Activated naive CD8-positive, alpha-beta T cell treated with anti-CD3 and anti-CD28 coated beads, Interleukin-2, amount 50 U/mL, for 24 hours (primary cell): ENCODE data around the gene PTPRK.
"Not testable (repeated sequence)": the region's sequence is repeated elsewhere in the genome, so short reads cannot be mapped to it uniquely, and the experiment has no call there.

Experiments used
- ATAC-seq: fragments of 150-1000 bp; cut with Tn5 transposase; one replicate; pipeline ENCODE4 v1.10.0; 2021
- DNase-seq: peaks from one replicate; pipeline ENCODE4 v3.0.0; 2021
- H3K27ac Mint-ChIP-seq: one replicate; pipeline ENCODE4 v1.8.0; 2021; ENCODE audit warnings: mild to moderate bottlenecking, mixed read lengths
- H3K27me3 Mint-ChIP-seq: one replicate; pipeline ENCODE4 v1.8.0; 2021; ENCODE audit warnings: mixed read lengths
- H3K36me3 Mint-ChIP-seq: one replicate; pipeline ENCODE4 v1.8.0; 2021; ENCODE audit warnings: low read depth, mixed read lengths
- H3K4me1 Mint-ChIP-seq: one replicate; pipeline ENCODE4 v1.8.0; 2021; ENCODE audit warnings: mixed read lengths
- H3K4me3 Mint-ChIP-seq: one replicate; pipeline ENCODE4 v1.8.0; 2021; ENCODE audit warnings: mild to moderate bottlenecking, moderate library complexity, mixed read lengths
- H3K9me3 Mint-ChIP-seq: one replicate; pipeline ENCODE4 v1.8.0; 2021; ENCODE audit warnings: mixed read lengths

PTPRK gene

GRCh38 chr6:127980996-127981395, 539.4 kb downstream of the PTPRK start:
- Mint-ChIP-seq H3K27ac (peak overlapping the region; percentile 32), H3K9me3 (peaks cover 3% of the 10 kb centered on the region), H3K4me1 (peaks cover 58% of the 10 kb centered on the region), H3K4me3 (peak overlapping the region; percentile 59), H3K27me3 (no peaks in the 10 kb centered on the region), H3K36me3 (peaks cover 36% of the 10 kb centered on the region)
- no peak for DNase-seq
- ATAC-seq: no peak

GRCh38 chr6:127978185-127978584, 542.2 kb downstream of the PTPRK start:
- Mint-ChIP-seq H3K27ac (peak overlapping the region; percentile 86), H3K36me3 (peaks cover 42% of the 10 kb centered on the region), H3K4me1 (peaks cover 58% of the 10 kb centered on the region), H3K4me3 (peak overlapping the region; percentile 85)
- peak; percentile 77 for ATAC-seq
- H3K27me3 Mint-ChIP-seq, H3K9me3 Mint-ChIP-seq: not testable (repeated sequence)
- DNase-seq: peak; percentile 36

- Mint-ChIP-seq H3K4me3 (no peak overlapping the region), H3K9me3 (peaks cover 3% of the 10 kb centered on the region), H3K27ac (peak overlapping the region; percentile 32), H3K4me1 (peaks cover 63% of the 10 kb centered on the region), H3K36me3 (peaks cover 40% of the 10 kb centered on the region), H3K27me3 (no peaks in the 10 kb centered on the region)
- no peak for ATAC-seq
- DNase-seq: no peak
These were observed 543.6 kb downstream of the PTPRK start for GRCh38 chr6:127976796-127977195.

DNA sequence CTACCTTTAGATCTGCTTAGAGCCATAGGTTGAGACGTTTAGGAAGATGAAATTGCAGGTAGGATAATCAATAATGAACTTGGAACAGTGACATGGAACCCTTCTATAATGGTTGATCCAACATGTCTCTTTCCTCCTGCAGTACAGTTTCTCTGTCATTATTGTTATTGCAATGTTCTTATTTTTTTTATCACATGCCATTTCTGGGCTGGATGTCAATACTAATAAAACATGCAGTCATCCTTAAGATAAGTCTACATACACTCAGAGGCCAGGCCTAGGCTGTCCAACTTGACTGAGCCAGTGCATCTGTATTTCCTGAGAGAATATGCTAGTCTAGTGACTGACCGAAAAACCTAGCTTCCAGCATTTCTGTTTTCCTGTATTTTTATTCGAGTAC, 544.3 kb downstream of the PTPRK start:
- Mint-ChIP-seq H3K27ac (no peak overlapping the region), H3K4me1 (peaks cover 65% of the 10 kb centered on the region), H3K9me3 (peaks cover 3% of the 10 kb centered on the region), H3K4me3 (no peak overlapping the region), H3K36me3 (peaks cover 36% of the 10 kb centered on the region), H3K27me3 (no peaks in the 10 kb centered on the region)
- DNase-seq (no peak), ATAC-seq (no peak)

GRCh38 chr6:127972815-127973214, 547.6 kb downstream of the PTPRK start:
- Mint-ChIP-seq H3K4me3 (peak overlapping the region; percentile 86), H3K9me3 (no peaks in the 10 kb centered on the region), H3K27me3 (no peaks in the 10 kb centered on the region), H3K4me1 (peaks cover 82% of the 10 kb centered on the region), H3K36me3 (peaks cover 35% of the 10 kb centered on the region), H3K27ac (peak overlapping the region; percentile 98)
- DNase-seq (peak; percentile 45), ATAC-seq (peak; percentile 65)

DNA sequence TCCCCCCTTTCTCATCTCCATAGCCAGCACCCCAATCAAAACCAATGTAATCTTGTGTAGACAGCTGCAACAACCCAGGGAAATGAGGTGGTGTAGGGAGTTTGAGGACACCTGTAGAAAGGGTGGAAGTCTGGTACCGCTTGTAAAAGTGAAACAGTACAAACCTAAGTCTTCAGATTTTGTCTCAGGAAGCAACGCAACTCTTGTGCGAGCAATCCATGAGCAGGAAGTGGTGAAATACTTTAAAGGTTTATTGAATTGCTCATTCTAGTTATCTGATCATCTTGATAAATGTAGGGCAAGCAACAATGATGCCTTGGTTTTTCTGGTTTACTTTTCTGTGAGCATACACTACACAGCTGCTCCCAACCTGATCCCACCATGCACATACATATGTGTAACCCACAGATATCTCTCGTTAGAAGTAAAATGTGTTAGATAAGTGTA, 548.4 kb downstream of the PTPRK start:
- Mint-ChIP-seq H3K9me3 (no peaks in the 10 kb centered on the region), H3K36me3 (peaks cover 36% of the 10 kb centered on the region), H3K4me1 (peaks cover 82% of the 10 kb centered on the region), H3K4me3 (peak overlapping the region; percentile 86), H3K27me3 (no peaks in the 10 kb centered on the region), H3K27ac (peak overlapping the region; percentile 98)
- ATAC-seq: peak; percentile 89
- no peak for DNase-seq

- no peak for ATAC-seq
- H3K4me1 Mint-ChIP-seq: peaks cover 81% of the 10 kb centered on the region
- H3K9me3 Mint-ChIP-seq: peaks cover 4% of the 10 kb centered on the region
- H3K27me3 Mint-ChIP-seq: no peaks in the 10 kb centered on the region
- no peak for DNase-seq
- peak overlapping the region; percentile 98 for H3K27ac Mint-ChIP-seq
- H3K36me3 Mint-ChIP-seq: peaks cover 37% of the 10 kb centered on the region
- peak overlapping the region; percentile 86 for H3K4me3 Mint-ChIP-seq
These were observed 549.0 kb downstream of the PTPRK start for GRCh38 chr6:127971386-127971785.

DNA sequence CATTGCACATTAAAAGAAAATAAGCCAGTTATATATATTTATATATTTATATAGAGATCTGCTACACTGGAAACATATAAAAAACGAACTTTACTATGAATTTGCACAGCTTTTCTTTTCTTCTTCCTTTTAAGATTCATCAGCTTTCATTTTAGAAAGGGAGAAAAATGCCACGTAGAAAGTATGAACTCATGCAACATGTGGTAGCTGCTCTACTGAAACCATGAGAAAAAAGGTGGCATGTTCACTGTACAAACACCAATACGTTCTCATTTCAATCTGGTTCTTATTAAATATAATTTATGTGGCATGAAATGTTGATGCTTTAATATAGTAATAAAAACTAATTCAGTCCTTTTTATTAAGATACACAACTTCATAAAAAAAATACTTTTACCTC, 550.7 kb downstream of the PTPRK start:
- Mint-ChIP-seq H3K4me1 (peaks cover 71% of the 10 kb centered on the region), H3K27ac (peak overlapping the region; percentile 87), H3K36me3 (peaks cover 25% of the 10 kb centered on the region), H3K9me3 (peaks cover 4% of the 10 kb centered on the region), H3K27me3 (no peaks in the 10 kb centered on the region), H3K4me3 (peak overlapping the region; percentile 58)
- ATAC-seq (no peak), DNase-seq (no peak)

- no peaks in the 10 kb centered on the region for H3K27me3 Mint-ChIP-seq
- no peak overlapping the region for H3K4me3 Mint-ChIP-seq
- peak overlapping the region; percentile 77 for H3K27ac Mint-ChIP-seq
- H3K36me3 Mint-ChIP-seq: peaks cover 17% of the 10 kb centered on the region
- peaks cover 59% of the 10 kb centered on the region for H3K4me1 Mint-ChIP-seq
- peaks cover 4% of the 10 kb centered on the region for H3K9me3 Mint-ChIP-seq
- ATAC-seq: no peak
- DNase-seq: no peak
These were observed 552.0 kb downstream of the PTPRK start for GRCh38 chr6:127968394-127968793.

DNA sequence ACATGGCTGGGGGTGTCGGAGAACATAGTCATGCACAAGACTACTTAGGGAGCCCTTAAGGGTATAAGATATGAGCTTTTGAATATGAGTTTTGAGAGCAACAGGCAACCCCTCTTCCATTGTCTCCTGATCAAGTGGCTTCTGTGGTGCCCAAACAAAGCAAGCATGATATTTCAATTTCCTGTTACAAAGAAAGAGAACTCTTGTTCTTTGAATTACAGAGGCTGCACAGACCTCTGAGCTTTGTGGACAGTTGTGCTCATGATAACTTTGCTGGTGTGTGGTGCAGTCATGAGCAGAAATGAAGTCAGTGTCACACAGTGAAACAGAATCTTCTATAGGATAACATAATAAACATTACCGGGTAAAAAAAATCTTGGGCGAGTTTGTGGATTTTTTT, 552.7 kb downstream of the PTPRK start:
- H3K4me1 Mint-ChIP-seq: peaks cover 54% of the 10 kb centered on the region
- peak overlapping the region; percentile 77 for H3K27ac Mint-ChIP-seq
- ATAC-seq (peak; percentile 19), DNase-seq (no peak)
- no peaks in the 10 kb centered on the region for H3K27me3 Mint-ChIP-seq
- H3K36me3 Mint-ChIP-seq: peaks cover 12% of the 10 kb centered on the region
- H3K4me3 Mint-ChIP-seq: peak overlapping the region; percentile 19
- peaks cover 4% of the 10 kb centered on the region for H3K9me3 Mint-ChIP-seq

DNA sequence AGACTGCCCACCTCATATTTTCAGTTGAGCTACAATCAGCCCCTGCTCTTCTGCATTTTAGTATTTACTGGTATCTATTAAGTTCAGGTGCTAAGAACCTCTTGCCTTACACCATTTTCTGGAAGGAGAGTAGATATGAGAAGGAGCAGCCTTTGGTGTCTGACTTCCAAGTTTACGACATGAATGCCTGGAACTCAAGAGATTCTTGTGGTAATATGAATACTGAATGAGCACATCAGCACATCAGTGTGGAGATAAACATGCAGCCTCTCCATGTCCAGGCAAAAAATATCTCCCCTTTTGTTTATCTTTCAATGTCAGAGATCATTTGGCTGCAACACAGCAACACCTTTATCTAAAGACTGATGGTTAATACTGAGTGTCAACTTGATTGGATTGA, 553.8 kb downstream of the PTPRK start:
- ATAC-seq (no peak), DNase-seq (no peak)
- H3K36me3 Mint-ChIP-seq: peaks cover 12% of the 10 kb centered on the region
- no peak overlapping the region for H3K4me3 Mint-ChIP-seq
- no peaks in the 10 kb centered on the region for H3K27me3 Mint-ChIP-seq
- peaks cover 43% of the 10 kb centered on the region for H3K4me1 Mint-ChIP-seq
- peaks cover 6% of the 10 kb centered on the region for H3K9me3 Mint-ChIP-seq
- no peak overlapping the region for H3K27ac Mint-ChIP-seq

GRCh38 chr6:127963495-127963894, 556.9 kb downstream of the PTPRK start:
- Mint-ChIP-seq H3K4me1 (peaks cover 18% of the 10 kb centered on the region), H3K9me3 (peaks cover 8% of the 10 kb centered on the region), H3K36me3 (peaks cover 11% of the 10 kb centered on the region), H3K27me3 (no peaks in the 10 kb centered on the region), H3K27ac (no peak overlapping the region), H3K4me3 (no peak overlapping the region)
- DNase-seq (no peak), ATAC-seq (no peak)

GRCh38 chr6:127959869-127960268, 560.5 kb downstream of the PTPRK start:
- H3K4me3 Mint-ChIP-seq: no peak overlapping the region

DNA sequence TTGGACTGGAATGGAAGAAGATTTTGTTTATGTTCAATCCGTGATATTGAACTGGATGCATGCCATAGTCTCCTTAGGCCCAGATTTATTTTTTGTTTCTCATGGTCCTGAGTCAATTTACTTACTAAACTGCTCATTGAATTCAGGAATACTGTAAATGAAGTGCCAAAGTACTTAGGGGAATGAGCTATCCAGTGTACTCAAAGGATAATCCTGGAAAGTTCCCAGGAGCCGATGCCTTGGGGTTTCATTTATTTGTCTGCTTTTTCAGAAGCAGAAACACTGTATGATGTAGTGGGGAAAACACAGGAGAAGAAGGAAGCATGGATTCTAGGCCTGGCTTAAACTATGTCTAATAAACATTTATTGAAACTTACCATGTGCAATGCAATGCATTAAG, 563.4 kb downstream of the PTPRK start:
- no peak for ATAC-seq
- Mint-ChIP-seq H3K27ac (no peak overlapping the region), H3K4me3 (no peak overlapping the region), H3K27me3 (no peaks in the 10 kb centered on the region), H3K9me3 (peaks cover 4% of the 10 kb centered on the region), H3K36me3 (no peaks in the 10 kb centered on the region), H3K4me1 (peaks cover 33% of the 10 kb centered on the region)
- no peak for DNase-seq

More at GRCh38 chr6:127959869-127960268, 560.5 kb downstream of the PTPRK start:
- peaks cover 11% of the 10 kb centered on the region for H3K4me1 Mint-ChIP-seq
- H3K27me3 Mint-ChIP-seq: no peaks in the 10 kb centered on the region
- H3K9me3 Mint-ChIP-seq: peaks cover 4% of the 10 kb centered on the region
- no peak overlapping the region for H3K27ac Mint-ChIP-seq
- ATAC-seq (no peak), DNase-seq (no peak)
- H3K36me3 Mint-ChIP-seq: no peaks in the 10 kb centered on the region

GRCh38 chr6:127956260-127956888, 564.0 kb downstream of the PTPRK start:
- no peak for ATAC-seq
- H3K27ac Mint-ChIP-seq: no peak overlapping the region

More at GRCh38 chr6:127956260-127956888, 564.0 kb downstream of the PTPRK start:
- Mint-ChIP-seq H3K27me3 (no peaks in the 10 kb centered on the region), H3K4me3 (no peak overlapping the region), H3K9me3 (no peaks in the 10 kb centered on the region), H3K4me1 (peaks cover 39% of the 10 kb centered on the region), H3K36me3 (no peaks in the 10 kb centered on the region)
- DNase-seq: no peak
